ENCODE data around the gene FAM180A. TPM values are rescaled to one million over a fixed set of nuclear protein-coding genes. Genes with fewer than 3 reads are reported as not detected.

The FAM180A gene
- total and polyA plus RNA-seq, 10 donors = 0.19 to 1.3 (median 0.85) TPM; not detected in 5

DNA sequence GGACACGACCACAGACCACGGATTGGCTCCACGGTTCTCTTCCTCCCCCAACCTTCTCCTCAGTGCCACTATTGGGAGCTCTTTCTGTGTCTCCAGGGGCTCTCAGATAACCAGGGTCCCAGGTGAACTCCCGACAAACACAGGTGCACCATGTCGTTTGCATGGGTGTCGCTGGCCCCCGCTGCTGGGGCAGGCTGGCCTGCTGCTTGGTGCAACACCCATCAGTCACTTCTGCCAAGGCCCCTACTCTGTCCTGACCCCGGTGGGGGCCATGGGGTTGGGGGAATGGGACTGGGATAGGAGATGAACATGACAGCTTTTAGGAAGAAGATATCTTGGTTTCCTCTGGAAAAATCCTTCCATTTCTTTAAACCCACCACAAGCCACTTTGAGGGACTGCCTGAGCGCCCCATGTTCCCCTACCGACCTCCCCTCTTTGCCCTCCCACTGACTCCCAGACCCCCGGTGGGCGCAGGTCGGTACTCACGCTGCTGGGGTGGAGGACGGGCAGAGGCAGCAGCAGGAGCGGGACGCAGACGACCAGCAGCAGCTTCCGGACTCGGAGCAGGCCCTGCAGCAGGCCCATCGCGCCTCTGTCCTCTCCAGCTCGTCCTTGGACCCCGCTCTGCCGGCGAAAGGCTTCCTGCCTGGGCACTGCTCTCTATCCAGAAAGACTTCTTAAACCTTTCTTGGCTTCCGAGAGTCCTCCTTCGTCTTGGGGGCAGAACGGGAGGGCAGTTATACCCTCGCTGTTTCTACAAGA, 21.5 kb downstream of the FAM180A start:
- WGBS, 5 donors = 89 to 92% (median 90%) methylated on average over 30 of the region's 30 CpGs
- H3K4me1 ChIP-seq = no peaks in the 10 kb centered on the region
- H3K27ac ChIP-seq = no peak overlapping the region
- TF ChIP-seq POLR2A (IDR thresholded peaks at IDR 0.05) = no peak
- no peak for TF ChIP-seq POLR2AphosphoS5 (IDR thresholded peaks at IDR 0.05)
- TF ChIP-seq, protein P1, sequence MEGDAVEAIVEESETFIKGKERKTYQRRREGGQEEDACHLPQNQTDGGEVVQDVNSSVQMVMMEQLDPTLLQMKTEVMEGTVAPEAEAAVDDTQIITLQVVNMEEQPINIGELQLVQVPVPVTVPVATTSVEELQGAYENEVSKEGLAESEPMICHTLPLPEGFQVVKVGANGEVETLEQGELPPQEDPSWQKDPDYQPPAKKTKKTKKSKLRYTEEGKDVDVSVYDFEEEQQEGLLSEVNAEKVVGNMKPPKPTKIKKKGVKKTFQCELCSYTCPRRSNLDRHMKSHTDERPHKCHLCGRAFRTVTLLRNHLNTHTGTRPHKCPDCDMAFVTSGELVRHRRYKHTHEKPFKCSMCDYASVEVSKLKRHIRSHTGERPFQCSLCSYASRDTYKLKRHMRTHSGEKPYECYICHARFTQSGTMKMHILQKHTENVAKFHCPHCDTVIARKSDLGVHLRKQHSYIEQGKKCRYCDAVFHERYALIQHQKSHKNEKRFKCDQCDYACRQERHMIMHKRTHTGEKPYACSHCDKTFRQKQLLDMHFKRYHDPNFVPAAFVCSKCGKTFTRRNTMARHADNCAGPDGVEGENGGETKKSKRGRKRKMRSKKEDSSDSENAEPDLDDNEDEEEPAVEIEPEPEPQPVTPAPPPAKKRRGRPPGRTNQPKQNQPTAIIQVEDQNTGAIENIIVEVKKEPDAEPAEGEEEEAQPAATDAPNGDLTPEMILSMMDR (IDR thresholded peaks at IDR 0.05 in 8 of 11, conservative IDR thresholded peaks at IDR 0.05 in 3 of 11) = no peak
- no peaks in the 10 kb centered on the region for H3K9me3 ChIP-seq
- no peaks in the 10 kb centered on the region for H3K36me3 ChIP-seq
- DNase-seq = no peak
- H3K27me3 ChIP-seq (replicated peaks in 1 of 7) = peaks cover 0 to 12% (median 0%) of the 10 kb centered on the region in 7 donors
- H3K4me3 ChIP-seq = no peak overlapping the region
- intact Hi-C loops (cut with DNase I; ENCODE audit: low total_unique reads) = no loop called here

DNA sequence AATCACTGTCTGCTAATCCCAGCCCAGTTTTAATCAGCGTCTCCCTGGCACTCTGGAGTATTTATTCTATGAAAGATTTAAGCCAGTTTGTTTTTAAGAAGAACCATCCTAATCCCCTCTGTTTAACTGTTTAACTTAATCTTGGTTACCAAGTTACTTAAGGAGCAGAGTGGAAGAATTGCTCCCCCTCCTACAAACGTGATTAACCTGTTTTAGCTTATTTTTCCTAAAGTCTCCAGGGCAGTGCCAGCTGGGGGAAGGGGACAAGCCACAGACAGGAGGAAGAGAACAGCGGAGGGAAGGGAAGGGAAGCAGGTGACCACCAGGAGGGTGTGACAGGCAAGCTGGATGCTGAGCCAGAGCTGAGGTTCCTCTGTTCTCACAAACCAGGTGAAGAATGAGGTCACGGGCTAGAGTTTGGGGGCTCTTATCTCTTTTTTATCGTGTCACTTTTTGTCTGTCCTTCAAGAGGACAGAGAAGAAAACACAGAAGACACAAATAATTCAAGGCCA, 22.3 kb downstream of the FAM180A start:
- no peak overlapping the region for H3K4me3 ChIP-seq
- H3K36me3 ChIP-seq = no peaks in the 10 kb centered on the region
- intact Hi-C loops (cut with DNase I; ENCODE audit: low total_unique reads) = no loop called here
- TF ChIP-seq POLR2AphosphoS5 (IDR thresholded peaks at IDR 0.05) = no peak
- no peak for TF ChIP-seq POLR2A (IDR thresholded peaks at IDR 0.05)
- TF ChIP-seq, protein P1 (IDR thresholded peaks at IDR 0.05 in 8 of 11, conservative IDR thresholded peaks at IDR 0.05 in 3 of 11) = no peak
- DNase-seq = no peak
- H3K9me3 ChIP-seq = no peaks in the 10 kb centered on the region
- H3K27me3 ChIP-seq (replicated peaks in 1 of 7) = peaks cover 0 to 17% (median 0%) of the 10 kb centered on the region in 7 donors
- 34 to 48% (median 45%) methylated on average over 5 of the region's 5 CpGs for WGBS, 5 donors
- no peaks in the 10 kb centered on the region for H3K4me1 ChIP-seq
- no peak overlapping the region for H3K27ac ChIP-seq

DNA sequence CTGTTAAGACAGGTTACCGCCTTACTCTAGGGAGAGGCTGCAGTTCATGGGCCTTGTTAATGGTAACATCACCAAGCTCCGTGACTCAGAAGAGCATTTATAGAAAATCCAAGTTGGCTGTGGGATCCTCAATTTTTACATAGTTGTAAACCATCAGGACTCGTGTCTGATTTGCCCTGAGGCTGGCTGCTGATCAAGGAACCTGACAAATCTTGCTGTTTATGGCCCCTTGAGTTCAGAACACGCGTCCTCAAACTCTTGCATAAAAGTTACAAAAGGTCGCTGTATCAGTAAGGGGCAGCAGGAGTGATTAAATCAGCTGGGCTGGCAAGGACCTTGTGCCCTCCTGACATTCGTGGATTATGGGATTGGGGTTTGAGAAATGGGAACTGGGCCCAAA, 25.2 kb downstream of the FAM180A start:
- TF ChIP-seq, protein P1 (IDR thresholded peaks at IDR 0.05 in 8 of 11, conservative IDR thresholded peaks at IDR 0.05 in 3 of 11) = no peak
- TF ChIP-seq POLR2AphosphoS5 (IDR thresholded peaks at IDR 0.05) (no peak), POLR2A (IDR thresholded peaks at IDR 0.05) (no peak)
- H3K36me3 ChIP-seq = no peaks in the 10 kb centered on the region
- intact Hi-C loops (cut with DNase I; ENCODE audit: low total_unique reads) = no loop called here
- WGBS, 5 donors = 79 to 89% (median 83%) methylated on average over 7 of the region's 7 CpGs
- H3K27me3 ChIP-seq (replicated peaks in 1 of 7) = peaks cover 0 to 26% (median 0%) of the 10 kb centered on the region in 7 donors
- no peaks in the 10 kb centered on the region for H3K4me1 ChIP-seq
- H3K4me3 ChIP-seq = no peak overlapping the region
- no peak for DNase-seq
- H3K9me3 ChIP-seq = no peaks in the 10 kb centered on the region
- no peak overlapping the region for H3K27ac ChIP-seq

DNA sequence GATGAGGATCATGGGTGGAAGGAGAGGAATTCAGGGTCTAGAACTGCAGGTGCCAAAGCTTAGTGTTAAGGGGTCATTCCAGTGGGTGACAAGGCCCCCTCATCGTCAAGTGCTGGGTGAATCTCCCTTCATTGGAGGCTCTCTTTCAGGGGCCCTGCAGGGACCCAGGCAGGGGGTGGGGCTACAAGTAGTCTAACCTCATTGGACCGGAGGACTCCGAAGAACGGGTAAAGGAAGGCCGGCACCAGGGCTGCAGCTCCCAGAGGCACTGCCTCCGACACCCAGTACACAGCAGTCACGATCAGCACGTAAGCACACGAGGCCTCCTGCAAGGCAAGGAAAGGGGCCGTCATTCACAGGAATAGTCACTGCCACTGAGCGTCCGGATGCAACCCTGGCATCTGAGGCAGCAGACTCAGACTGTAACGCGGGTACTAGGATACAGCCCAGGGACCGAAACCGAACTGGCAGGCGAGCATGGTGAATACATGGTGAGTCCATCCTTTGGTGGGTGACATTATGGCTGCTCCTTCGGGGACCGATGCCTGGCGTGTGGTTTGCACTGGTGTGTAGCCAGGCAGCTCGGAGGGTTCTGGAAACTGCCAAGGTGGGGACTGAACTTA, 27.3 kb downstream of the FAM180A start:
- Histone ChIP-seq H3K4me1 (no peaks in the 10 kb centered on the region), H3K27me3 (replicated peaks in 1 of 7) (peaks cover 0 to 22% (median 0%) of the 10 kb centered on the region in 7 donors), H3K36me3 (no peaks in the 10 kb centered on the region), H3K27ac (no peak overlapping the region), H3K4me3 (no peak overlapping the region), H3K9me3 (no peaks in the 10 kb centered on the region)
- intact Hi-C loops (cut with DNase I; ENCODE audit: low total_unique reads) = no loop called here
- 88 to 96% (median 95%) methylated on average over 4 to 21 of the region's 21 CpGs for WGBS, 5 donors
- no peak for DNase-seq
- no peak for TF ChIP-seq POLR2AphosphoS5 (IDR thresholded peaks at IDR 0.05)
- TF ChIP-seq, protein P1 (IDR thresholded peaks at IDR 0.05 in 8 of 11, conservative IDR thresholded peaks at IDR 0.05 in 3 of 11) = no peak
- no peak for TF ChIP-seq POLR2A (IDR thresholded peaks at IDR 0.05)

Data from spleen (tissue), 11 donors.